GM12873 (cell line): Measurements from ENCODE around the gene OAF.

Source experiments
- CTCF ChIP-seq: IDR thresholded peaks from 2 replicates; pipeline ENCODE4 v1.5.1; 2012; ENCODE audit warnings: low read depth, mild to moderate bottlenecking, moderate library complexity, low read length, control low read depth; ENCODE audit not compliant: insufficient read depth; ENCODE audit errors: missing control alignments

The OAF gene

GRCh38 chr11:120259241-120259640 is 48.4 kb downstream of the OAF start:
- TF ChIP-seq CTCF: no peak

GRCh38 chr11:120259988-120260565 is 49.2 kb downstream of the OAF start:
- TF ChIP-seq CTCF: no peak

GRCh38 chr11:120260616-120261015 is 49.8 kb downstream of the OAF start:
- TF ChIP-seq CTCF: no peak

GRCh38 chr11:120261321-120261720 is 50.5 kb downstream of the OAF start:
- TF ChIP-seq CTCF: no peak

GRCh38 chr11:120261931-120262330 is 51.1 kb downstream of the OAF start:
- TF ChIP-seq CTCF: no peak

- TF ChIP-seq CTCF: no peak
These were observed 56.5 kb downstream of the OAF start for GRCh38 chr11:120267319-120267718.

GRCh38 chr11:120268686-120269085 is 57.9 kb downstream of the OAF start:
- TF ChIP-seq CTCF: no peak

GRCh38 chr11:120270386-120270785 is 59.6 kb downstream of the OAF start:
- no peak for TF ChIP-seq CTCF
